GM18526 (cell line): ENCODE results near the gene HPS1.

Experiments used
- POLR2A ChIP-seq: IDR thresholded peaks from 3 replicates; pipeline ENCODE4 v1.6.1; 2011; ENCODE audit not compliant: insufficient read length; ENCODE audit errors: extremely low read depth

The HPS1 gene

DNA sequence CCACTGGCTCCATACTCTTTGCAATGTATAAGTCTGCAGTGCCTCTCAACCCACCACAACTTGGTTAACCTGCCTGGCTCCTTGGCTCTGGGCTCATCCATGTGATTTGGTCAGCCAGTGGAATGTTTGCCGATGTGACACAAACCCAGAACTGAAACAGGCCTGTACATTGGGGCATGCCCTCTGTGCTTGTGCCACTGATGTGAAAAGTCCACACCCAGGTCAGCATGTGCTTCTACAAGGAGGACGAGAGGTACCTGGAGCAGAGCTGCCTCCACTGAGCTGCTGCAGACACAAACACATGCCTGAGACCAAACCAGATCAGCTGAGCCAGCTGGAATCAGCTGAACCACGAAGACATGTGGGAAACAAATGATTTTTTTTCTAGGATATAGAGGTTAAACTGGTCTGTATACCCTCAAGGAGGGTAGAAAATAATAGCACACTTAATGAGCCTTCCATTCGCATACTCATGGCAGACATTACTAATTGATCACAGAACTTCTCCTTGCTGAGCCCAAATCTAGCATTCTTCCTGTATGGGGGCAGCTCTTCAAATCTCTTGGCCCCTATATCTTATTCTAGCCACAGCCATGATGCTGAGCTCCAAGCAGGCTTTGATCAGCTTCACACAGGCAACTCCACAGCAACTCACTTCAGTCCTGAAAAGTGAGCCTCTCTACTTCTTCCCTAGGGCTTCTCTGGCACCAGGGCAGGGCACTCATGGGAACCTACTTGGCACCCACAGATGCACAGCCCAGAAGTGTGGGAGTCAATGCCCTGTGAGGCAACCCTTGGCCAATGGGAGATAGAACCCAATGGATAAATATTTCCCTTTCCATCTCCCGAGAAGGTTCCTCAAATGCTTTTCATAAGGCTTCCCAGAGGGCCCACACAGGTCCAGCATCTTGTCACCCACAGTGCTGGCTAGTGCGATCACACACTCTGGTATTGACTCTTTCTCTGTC is 50.4 kb downstream of the HPS1 start:
- no peak for TF ChIP-seq POLR2A

DNA sequence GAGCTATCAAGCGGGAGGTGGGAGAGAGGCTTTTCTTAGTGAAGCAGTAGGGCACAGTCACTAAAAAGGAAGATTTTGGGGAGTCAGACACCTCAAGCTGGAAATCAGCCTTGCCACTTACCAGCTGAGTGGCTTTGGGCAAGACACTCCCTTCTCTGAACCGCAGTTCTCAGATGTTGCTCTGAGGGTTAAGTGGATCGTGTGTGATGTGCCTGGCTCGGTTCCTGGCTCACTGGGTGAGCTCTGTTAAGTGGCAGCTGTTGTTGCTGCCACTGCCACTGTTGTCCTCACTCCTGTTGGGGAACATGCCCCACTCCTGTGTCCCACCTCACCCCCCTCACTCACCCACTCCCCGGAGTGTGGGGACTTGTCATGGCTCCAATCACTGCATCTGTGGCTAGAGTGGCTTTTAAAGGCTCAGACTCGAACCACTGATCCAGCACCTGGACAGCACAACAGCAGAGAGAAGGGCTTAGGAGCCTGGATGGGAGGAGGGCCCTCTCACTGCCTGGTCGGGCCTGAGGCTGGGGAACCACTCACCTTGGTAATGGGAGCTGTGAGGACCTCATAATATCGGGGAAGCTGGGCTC is 51.8 kb downstream of the HPS1 start:
- no peak for TF ChIP-seq POLR2A

DNA sequence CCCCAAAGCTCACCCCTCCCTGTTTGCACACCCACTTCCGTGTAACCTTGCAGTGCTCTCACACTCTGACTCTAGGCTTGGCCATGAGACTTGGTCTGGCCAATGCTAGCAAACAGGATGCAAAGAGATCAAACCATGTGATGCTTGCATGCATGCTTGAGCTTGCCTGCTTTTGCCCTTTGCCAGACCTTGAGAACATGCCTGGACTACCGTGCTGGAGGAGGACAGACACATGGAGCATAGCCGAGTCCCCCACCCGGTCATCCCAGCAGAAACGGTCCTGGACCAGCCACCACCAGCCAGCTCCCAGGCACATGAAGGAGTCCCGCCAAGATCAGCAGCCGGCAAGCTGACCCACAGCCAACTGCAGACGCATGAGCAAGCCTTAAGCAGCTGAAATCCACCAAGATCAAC is 55.1 kb downstream of the HPS1 start:
- TF ChIP-seq POLR2A = no peak

DNA sequence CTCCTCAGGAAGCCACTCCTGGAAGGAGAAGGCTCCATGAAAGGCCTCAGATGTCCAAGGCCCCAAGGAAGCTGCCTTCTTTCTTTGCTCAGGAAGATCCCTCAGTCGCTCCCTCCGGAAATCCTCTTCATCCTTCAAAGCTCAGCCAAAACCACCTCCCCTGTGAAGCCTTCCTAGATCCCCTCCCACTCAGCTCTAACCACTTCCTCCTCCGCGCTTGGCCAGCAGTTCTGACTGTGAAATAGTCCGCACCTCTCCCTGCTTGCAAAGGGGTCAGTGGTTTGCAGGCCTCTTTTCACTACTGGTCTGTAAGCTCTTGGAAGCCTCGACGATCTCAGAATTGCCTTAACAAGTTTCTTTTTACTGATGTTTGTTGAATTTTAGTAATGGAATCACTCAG is 55.7 kb downstream of the HPS1 start:
- no peak for TF ChIP-seq POLR2A

DNA sequence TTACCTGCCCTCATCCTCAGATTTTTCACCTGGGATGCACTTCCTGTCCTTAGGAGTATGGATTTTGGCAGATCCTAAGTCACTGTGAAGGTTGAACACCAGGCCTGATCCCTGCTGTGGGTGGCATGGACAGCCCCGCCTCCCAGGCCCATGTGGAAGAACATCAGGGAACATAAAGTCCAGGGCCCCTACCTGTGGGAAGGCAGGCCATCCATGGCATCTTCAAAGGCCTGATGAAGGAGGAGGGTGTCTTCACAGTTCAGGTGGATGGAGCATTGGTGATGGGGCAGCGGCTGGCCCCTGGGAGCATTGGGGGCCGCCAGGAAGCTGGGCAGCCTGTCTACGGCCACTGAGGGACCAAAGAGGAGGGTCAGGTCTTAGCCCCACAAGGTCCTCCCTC is 56.3 kb downstream of the HPS1 start:
- TF ChIP-seq POLR2A = no peak

DNA sequence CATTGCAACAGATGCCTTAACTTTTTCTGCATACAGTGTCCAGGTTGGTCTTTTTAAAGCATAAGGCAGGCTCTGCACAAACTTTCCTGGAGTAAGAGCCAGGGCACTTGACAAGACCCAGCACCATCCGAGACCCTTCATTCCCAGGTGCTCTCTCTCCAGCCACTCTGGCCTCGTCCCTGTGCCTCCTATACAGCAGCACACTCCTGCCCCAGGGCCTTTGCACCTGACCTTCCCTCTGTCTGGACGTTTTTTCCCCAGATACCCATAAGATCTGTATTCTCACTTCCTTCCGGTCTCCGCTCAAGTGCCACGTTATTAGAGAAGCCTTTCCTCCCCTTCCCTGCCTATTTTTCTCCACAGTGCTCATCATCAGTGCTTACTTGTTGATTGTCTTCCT is 57.3 kb downstream of the HPS1 start:
- no peak for TF ChIP-seq POLR2A

DNA sequence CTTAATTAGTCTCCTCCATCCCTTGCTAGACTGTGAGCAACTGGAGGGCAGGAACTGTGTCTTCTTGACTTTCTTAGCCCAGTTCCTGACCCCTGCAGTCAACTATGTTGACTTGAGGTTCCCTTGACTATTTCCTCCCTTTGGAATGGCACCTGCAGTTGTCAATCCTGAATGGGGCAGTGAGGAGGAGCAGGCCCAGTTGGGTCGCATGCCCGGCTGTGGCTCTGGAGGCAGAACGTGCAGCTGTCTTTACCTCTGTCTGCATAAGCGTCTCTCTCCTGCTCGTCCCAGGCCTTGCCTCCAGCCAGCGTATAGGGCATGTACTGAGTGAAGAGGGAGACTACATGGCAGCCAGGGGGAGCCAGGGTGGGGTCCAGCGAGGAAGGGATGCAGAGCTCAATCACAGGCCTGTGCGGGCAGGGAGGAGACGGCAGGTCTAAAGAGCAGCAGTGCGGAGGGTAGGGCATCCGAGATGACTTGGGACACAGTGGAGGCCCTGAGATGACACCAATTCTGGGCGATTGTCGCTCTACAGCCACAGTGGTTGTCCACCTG is 58.6 kb downstream of the HPS1 start:
- no peak for TF ChIP-seq POLR2A

DNA sequence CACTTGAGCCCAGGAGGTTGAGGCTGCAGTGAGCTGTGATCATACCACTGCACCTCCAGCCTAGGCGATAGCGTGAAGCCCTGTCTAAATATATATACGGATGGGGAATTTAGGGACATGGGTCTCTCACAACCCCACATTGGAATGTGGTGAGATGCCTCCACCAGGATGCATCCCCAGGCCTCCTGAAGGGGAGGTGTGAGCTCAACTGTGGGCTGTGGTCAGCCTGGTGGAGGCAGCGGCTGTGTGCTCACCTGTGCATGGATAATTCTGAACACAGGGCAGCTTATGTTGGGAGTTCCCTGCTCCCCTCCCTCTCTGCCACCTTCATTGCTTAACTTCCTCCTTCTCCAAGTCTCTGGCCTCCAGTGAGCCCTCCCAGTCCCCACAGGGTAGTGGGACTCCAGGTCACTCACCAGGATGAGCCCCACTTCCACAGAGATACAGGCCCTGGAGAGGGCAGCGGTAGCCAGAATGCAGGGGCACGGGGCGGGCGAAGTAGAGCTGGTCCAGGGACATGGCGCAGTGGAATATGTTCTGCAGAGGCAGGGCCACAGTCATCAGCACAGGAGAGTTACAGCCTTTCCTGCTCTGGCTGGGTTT is 62.1 kb downstream of the HPS1 start:
- no peak for TF ChIP-seq POLR2A

DNA sequence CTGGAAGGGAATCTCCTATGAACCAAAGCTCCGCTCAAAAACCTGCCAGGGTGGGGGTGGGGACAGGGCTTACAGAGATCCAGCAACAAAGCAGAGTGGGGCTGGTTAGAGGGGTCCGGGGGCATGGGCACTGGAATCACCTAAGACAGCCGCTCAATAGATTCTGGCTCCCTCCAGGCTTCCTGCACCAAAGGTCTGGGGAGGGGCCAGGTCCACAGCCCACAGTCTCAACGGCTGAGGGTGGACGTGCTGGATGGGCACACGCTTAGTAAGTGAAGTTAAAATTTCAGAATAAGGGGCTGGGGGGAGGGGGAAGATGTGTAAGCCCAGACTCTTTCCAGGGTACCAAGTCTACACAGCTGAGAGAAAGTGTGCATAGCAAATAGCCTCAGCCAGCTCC is 62.9 kb downstream of the HPS1 start:
- TF ChIP-seq POLR2A = no peak

DNA sequence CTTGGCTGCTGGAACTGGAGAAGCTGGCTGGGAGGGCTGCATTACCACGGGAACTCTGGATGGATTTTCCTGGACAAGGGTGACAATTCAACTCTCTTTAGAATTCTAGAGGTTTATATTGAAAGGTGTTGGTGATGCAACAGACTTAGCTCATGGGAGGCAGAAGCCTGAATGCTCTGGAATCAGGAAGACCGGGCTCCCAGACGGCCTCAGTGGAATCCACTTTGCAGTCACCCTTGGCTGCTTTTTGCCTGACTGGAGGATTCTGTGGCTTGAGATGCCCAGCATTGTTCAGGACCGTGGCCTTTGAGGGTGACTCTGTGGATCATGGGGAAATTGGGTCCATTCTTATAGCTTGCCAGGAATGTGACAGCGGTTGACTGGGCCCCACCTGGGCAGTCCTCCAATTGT is 64.0 kb downstream of the HPS1 start:
- no peak for TF ChIP-seq POLR2A

DNA sequence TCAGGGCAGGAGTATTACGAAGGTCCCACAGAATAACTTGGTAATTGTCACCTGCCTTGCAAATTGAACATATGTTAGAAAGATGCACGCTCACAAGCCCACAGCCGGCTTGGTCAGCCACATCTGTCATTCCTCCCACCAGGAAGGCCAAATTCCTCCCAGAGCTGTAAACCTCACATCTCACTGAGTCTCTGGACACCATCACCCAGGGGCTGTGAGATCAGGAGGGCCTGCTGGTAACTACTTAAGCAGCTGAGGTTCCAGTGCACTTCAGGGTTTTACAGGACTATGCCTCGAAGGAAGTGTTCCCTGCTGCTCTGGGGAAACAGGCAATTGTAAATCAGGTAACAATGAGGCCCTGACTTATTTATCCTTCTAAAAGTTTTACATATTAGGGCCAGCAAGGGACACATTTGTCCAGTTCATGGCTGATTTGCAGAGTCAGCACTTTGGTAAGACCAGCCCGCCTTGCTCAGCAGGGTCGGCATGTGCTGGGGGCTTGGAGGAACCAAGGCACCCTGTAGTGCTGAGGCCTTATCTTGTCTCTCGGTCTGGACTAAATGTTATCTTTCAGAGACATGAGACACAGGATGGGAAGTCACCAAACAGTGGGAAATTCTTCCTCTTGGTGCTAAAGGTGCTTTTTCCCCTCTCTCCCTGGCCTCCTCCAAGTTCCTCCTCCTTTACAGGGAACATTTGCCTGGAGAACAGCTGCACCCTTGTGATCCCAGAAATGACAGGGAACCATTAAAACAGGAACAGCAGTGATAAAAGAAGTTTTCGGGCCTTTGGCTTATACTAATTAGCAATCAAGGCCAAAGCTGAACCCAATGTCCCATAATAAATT is 66.0 kb downstream of the HPS1 start:
- no peak for TF ChIP-seq POLR2A

DNA sequence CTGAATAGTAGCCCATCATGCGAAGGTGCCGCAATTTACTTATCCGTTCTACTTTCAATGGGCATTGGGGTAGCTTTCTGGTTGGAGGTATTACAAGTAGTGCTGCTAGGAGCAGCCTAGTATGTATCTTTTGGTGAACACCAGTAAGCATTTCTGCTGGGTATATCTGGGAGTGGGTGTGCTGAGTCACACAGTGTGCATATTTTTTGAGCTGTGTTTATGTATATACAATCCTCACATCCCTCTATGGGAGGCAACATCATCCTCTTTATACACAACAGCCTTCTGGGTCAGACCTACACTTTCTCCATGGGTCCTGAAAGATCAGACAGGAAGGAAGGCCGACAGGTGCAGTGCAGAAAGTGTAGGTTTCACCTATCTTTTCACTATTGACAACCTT is 68.0 kb downstream of the HPS1 start:
- TF ChIP-seq POLR2A = no peak

DNA sequence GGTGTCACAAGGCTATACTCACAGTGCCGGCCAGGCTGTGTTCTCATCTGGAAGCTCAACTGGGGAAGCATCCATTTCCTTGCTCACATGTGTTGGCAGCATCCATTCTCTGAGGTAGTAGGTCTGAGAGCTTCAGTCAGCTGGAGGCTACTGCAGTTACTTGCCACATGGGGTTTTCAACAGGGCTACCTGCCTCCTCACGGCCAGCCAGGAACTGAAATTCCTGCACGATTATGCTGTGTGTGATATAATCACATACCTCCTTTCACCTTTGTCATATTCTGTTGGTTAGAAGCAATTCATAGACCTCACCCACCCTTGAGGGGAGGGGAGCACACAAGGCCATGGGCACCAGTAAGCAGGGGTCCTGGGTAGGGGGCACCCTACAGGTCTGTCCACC is 69.2 kb downstream of the HPS1 start:
- no peak for TF ChIP-seq POLR2A

DNA sequence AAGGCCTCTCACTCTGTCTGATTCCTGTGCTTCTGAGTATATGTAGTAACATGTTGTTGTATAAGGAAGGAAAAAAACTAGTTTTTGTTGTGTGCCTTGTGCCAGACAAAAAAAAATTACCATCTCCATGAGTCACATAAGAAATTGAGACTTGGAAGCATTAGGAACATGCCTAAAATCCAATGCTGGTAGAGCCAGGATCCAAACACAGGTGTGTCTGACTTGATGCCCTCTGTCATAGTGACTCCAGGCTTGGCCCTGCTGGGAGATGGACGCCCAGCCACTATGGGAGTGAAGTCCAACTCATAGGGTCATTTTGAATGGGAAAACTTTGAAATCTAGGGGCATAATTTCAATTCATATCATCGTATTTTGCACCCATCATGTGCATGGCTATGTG is 69.7 kb downstream of the HPS1 start:
- TF ChIP-seq POLR2A = no peak

DNA sequence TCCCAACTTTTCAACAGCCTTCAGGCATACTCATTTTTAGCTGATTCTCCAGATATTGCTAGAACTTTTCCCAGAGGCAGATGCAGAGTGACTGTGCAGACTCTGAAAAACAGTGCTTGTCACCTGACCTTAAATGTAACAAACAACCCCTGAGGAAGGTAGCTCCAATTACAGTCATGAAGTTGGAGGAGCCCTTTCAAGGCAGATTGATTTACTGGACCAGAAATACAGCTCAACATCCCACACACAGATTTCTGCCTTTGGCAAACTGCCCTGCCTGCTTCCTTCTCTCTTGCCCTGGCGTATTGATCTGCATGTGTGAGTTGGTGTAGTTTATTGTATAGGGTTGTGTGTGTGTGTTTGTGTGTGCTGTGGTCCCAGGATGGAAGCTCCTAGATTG is 70.2 kb downstream of the HPS1 start:
- TF ChIP-seq POLR2A = no peak
